ENCODE measurements around the gene CDKN2C.
A peak's percentile ranks its signal among the peaks of the same experiment; 100 is the strongest.
"Not testable (repeated sequence)": the region's sequence is repeated elsewhere in the genome, so short reads cannot be mapped to it uniquely, and the experiment has no call there.

Gene CDKN2C

GRCh38 chr1:50969611-50970508 is at the start of gene CDKN2C:
CDKN2C (plus strand) TSS chr1:50970245; CDS start chr1:50970369, 124 bp downstream.
- DNase-seq = no peak

GRCh38 chr1:50920409-50920808 is 49.6 kb upstream of the CDKN2C start:
- DNase-seq = no peak

GRCh38 chr1:50921029-50921428 is 49.0 kb upstream of the CDKN2C start:
- no peak for DNase-seq

- DNase-seq = no peak
These were observed 46.5 kb upstream of the CDKN2C start for GRCh38 chr1:50923564-50923963.

- no peak for DNase-seq
These were observed 40.6 kb upstream of the CDKN2C start for GRCh38 chr1:50929376-50929958.

- no peak for DNase-seq
These were observed 39.9 kb upstream of the CDKN2C start for GRCh38 chr1:50930193-50930592.

GRCh38 chr1:50930965-50931737 is 38.9 kb upstream of the CDKN2C start:
- DNase-seq = no peak

GRCh38 chr1:50932043-50932442 is 38.0 kb upstream of the CDKN2C start:
- DNase-seq = not testable (repeated sequence)

GRCh38 chr1:50933770-50934169 is 36.3 kb upstream of the CDKN2C start:
- DNase-seq = not testable (repeated sequence)

GRCh38 chr1:50934838-50935237 is 35.2 kb upstream of the CDKN2C start:
- no peak for DNase-seq

GRCh38 chr1:50935276-50935675 is 34.8 kb upstream of the CDKN2C start:
- not testable (repeated sequence) for DNase-seq

- no peak for DNase-seq
These were observed 33.7 kb upstream of the CDKN2C start for GRCh38 chr1:50936321-50936720.

GRCh38 chr1:50940291-50940690 is 29.8 kb upstream of the CDKN2C start:
- DNase-seq = no peak

GRCh38 chr1:50942334-50942733 is 27.7 kb upstream of the CDKN2C start:
- DNase-seq = no peak

- DNase-seq = no peak
These were observed 20.6 kb upstream of the CDKN2C start for GRCh38 chr1:50949286-50949982.

GRCh38 chr1:50950396-50950795 is 19.6 kb upstream of the CDKN2C start:
- DNase-seq = no peak

- DNase-seq = not testable (repeated sequence)
These were observed 17.5 kb upstream of the CDKN2C start for GRCh38 chr1:50952566-50952965.

- no peak for DNase-seq
These were observed 14.9 kb upstream of the CDKN2C start for GRCh38 chr1:50955116-50955515.

- no peak for DNase-seq
These were observed 10.6 kb upstream of the CDKN2C start for GRCh38 chr1:50959303-50959912.

GRCh38 chr1:50959913-50960844 is 9.9 kb upstream of the CDKN2C start, which contains the start of gene FAF1:
FAF1 (minus strand) TSS chr1:50960267; CDS start chr1:50959811, 456 bp downstream.
- peak; percentile 69 for DNase-seq

- no peak for DNase-seq
These were observed 5.2 kb upstream of the CDKN2C start for GRCh38 chr1:50964863-50965262.
